ENCODE results near the gene MYO1E.

The MYO1E gene

GRCh38 chr15:59221511-59222505 lies 150.9 kb downstream of the MYO1E start:
- no peak for DNase-seq

DNA sequence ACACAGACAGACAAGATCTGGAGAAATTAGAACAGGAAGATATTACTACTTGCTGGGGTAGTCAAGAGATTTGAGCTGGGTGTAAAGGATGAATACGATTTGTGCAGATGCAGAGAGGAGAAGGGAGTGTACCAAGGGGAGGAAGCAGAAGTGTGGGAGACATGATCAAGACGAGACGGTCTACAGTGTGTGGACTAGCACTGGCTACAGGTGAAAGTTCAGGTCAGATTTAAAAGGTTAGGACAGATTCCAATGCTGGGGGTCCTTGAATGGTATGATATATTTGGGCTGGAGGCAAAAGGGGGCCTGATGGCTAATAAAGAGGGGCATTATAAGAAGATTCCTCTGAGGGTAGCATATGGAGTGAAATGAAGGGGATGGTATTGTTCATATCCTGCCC lies 154.0 kb downstream of the MYO1E start:
- DNase-seq: no peak

DNA sequence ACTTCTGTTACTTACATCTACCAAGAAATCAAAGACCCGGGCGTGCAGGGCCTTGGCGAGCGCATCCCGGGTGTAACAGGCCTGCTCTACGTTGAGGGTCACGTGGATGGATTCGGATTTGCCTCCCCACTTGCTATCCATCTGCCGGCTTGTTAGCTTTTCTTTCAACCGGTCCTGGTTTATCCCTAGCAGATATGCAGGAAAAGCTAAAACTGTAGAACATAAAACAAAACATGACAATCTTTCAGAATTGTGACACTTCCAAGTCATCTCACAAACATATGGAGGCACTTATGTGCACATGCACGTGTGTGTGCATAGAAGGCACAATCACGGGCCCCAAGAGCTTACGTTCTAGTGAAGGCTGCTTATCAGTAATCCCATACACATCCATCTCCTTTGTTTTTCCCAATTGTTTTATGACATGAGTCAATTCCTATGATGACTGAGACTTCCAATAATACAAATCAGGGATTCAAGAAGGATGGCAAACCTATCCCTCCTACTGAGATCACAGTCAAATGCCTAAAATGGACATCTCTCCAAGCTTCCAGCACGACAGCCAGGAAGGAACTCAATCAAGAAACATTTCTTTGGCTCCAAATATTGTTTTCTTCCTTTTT lies 154.7 kb downstream of the MYO1E start:
- no peak for DNase-seq

GRCh38 chr15:59216911-59217310 lies 155.8 kb downstream of the MYO1E start:
- DNase-seq: no peak

DNA sequence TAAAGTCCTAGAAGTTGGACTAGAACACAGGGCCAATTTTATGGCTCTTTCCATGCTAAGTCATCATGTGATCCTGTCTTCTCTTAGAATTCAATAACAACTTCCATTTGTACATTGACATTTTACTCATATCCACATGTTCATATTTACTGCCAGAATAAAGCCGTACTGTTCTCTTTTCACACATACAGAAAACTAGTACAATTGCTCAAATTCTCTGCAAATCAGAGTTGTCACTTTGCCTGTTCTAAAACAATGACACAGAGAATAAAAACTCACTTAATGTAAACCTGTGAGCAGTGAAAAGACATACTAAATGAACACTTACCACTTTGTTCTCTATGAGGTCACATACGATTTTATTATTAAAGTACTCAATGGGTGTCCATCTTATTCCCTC lies 162.5 kb downstream of the MYO1E start:
- DNase-seq: no peak

DNA sequence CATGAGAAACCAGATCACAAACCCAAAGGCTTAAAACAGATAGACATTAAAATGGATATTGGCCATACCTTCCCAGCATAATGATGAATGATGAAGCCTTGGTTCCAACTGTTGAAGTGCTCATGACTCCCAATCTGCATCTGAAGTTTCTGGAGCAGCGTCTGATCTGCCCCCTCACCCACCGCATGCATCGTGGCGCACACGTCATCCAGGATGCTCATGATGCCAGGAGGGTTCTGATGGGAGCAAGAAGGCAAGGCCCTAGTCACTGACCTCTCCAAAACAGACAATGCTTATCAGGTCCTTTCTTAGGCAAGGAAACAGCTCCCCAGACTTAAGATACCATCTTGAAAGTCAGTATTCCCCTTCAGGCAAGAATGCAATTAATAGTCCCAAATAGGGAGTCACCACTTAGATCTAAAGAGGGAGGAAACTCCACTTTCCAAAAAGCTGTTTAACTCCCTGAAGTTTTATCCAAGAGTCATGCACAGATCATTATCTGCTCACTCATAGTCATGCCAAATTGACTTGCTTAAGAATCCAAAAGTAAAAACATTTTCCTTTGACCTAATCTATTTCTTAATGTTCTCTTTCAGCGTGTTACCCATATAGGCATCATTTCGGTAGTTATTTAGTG lies 163.9 kb downstream of the MYO1E start:
- DNase-seq: no peak

DNA sequence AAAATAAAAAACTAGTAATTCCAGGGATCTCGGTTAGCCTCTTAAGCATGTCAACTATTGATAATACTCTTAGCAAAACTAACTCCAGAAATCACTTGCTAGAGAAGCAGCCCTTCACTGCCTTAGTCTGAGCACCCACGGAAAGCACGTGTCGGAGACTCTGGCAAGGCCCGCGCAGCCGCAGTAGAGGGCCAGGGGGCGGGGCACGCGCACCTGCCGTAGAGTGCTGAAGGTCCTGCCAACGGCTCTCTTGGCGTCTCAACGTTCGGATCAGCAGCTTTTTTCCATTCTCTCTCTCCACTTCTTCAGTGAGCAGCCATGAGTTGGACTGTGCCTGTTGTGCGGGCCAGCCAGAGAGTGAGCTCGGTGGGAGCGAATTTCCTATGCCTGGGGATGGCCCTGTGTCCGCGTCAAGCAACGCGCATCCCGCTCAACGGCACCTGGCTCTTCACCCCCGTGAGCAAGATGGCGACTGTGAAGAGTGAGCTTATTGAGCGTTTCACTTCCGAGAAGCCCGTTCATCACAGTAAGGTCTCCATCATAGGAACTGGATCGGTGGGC lies 166.0 kb downstream of the MYO1E start, which contains the start of gene LDHAL6B:
Gene LDHAL6B, plus strand, starts transcription at position 221 of the 561 bp plus-strand sequence. Its CDS starts 98 bp downstream, at position 319.
- no peak for DNase-seq

DNA sequence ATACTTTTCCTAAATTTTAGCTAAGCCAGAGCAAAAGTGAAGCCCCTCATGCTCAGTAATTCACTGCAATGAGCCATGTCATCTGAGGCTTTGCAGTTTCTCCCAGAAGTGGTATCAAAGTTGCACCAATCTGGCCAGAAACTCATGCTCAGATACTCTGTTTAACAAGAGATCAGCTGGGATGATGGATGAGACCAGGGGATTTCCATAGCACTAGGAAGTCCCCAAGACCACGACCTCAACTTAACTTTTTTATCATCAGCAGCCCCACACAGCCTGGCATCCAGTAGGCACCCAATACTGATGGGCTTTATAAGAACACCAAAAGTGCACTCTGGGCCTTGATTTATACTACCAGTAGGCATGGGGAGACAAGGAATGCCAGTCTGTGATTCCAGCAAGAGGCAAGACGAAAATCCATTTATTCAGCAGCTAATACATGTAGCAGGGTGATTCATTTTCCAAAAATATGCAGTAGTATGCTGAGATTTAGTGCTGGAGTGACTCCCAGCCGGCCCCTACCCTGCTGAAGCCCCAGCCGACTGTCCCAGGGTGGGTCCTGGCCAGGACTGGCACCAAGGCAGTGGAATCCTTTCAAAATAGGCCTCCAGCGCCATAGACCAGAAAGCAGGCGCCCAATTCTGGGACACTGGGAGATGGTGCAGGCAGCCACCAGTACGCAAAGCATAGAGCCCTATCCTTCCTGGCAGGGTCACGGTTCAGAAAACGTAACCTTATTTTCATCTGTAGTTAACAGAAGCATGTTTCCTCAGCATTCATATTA lies 166.6 kb downstream of the MYO1E start:
- no peak for DNase-seq

GRCh38 chr15:59203657-59204056 lies 169.0 kb downstream of the MYO1E start:
- DNase-seq: no peak

- DNase-seq: no peak
Observed at GRCh38 chr15:59203008-59203407, 169.7 kb downstream of the MYO1E start.

- no peak for DNase-seq
Observed at GRCh38 chr15:59200560-59200959, 172.1 kb downstream of the MYO1E start.

- DNase-seq: no peak
Observed at GRCh38 chr15:59199626-59200465, 172.8 kb downstream of the MYO1E start.

DNA sequence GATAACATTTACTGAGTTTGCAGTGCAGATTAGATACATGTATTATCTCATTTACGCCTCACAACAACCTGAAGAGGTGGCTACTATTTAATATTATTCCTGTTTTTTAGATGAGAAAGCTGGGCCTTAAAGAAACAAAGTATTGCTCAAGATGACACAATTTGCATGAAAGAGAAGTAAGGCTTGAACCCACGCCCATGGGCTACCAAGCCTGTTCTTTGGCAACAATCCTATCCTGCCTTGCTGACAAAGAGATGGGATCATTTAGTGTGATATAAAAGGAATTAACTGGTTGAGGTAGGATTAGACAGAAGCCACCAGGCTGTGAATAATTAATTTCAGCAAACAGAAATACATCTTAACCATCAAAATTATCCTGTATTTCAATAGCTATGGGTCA lies 175.2 kb downstream of the MYO1E start:
- no peak for DNase-seq

- no peak for DNase-seq
Observed at GRCh38 chr15:59196416-59196815, 176.3 kb downstream of the MYO1E start.

DNA sequence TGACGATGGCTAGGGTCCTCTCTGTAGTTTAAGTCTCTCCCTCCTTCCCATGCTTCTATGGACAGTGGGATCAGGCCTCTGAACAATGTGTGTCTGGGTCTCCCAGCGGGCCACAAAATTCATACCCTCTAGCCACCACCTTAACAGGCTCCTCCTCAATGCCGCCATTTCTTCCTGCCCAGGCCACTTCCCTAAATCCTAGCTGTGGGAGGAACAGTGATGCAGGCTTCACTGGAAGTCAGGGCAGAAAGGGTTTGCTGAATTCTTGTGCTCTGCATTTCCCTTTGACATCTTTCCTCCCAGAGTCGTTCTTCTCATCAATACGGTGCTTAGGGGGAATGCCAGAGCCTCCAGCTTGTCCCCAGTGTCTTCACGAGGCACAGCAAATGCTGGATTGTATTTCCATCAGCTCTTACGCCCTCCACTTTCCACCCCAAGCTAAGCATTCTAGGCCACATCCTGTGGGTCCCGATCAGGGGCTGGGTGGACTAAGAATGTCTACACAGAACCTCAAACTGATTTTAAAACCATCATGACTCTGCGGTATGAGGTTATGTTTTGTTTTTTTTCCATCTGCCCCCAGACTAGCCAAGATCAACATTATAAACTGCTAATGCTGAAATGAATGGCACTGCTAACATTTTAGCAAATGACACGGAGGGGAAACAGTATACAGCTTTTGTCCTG lies 177.9 kb downstream of the MYO1E start:
- DNase-seq: no peak

- DNase-seq: no peak
Observed at GRCh38 chr15:59191855-59192237, 180.8 kb downstream of the MYO1E start.

- no peak for DNase-seq
Observed at GRCh38 chr15:59190291-59190690, 182.4 kb downstream of the MYO1E start.

DNA sequence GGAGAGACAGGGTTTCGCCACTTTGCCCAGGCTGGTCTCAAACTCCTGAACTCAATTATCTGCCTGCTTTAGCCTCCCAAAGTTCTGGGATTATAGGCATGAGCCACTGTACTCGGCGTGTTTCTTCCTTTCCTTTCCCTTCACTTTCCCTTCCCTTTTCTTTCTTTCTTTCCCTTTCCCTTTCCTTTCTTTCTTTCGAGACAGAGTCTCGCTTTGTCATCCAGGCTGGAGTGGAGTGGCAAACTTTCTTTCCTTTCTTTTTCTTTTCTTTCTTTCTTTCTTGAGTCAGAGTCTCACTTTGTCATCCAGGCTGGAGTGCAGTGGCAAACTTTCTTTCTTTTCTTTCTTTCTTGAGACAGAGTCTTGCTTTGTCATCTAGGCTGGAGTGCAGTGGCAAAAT lies 183.4 kb downstream of the MYO1E start:
- DNase-seq: no peak

- DNase-seq: no peak
Observed at GRCh38 chr15:59186501-59186900, 186.2 kb downstream of the MYO1E start.

- no peak for DNase-seq
Observed at GRCh38 chr15:59185725-59186124, 186.9 kb downstream of the MYO1E start.

Measured in effector CD4-positive, alpha-beta T cell (primary cell).